T-cell (primary cell): Measurements from ENCODE around the gene NAA16. TPM values are rescaled to one million over a fixed set of nuclear protein-coding genes. Genes with fewer than 3 reads are reported as not detected.
"Not testable (repeated sequence)": the region's sequence is repeated elsewhere in the genome, so short reads cannot be mapped to it uniquely, and the experiment has no call there.

Source experiments
- ATAC-seq, 4 experiments: fragments of 200-7000 bp in 3 of 4; fragments of 150-1000 bp in 1 of 4; cut with Tn5 transposase; replicated peaks in 1 of 4; 1 replicate in 3 of 4; 2 replicates in 1 of 4; pipeline ENCODE4 v1.10.0; 2021; ENCODE audit warnings: moderate library complexity in 3 of 4, mild to moderate bottlenecking in 2 of 4, moderate number of reproducible peaks in 1 of 4
- CTCF ChIA-PET, 2 donors: fragments of 300-600 bp; sonication (Branson Sonifier 250); formaldehyde crosslinking; loops; one replicate each; lab custom pipeline; 2022; ENCODE audit warnings: antibody characterized with exemption in 2 of 2; lab: Charles Lee
- POLR2A ChIA-PET, 2 donors: fragments of 300-600 bp; sonication (Branson Sonifier 250); formaldehyde crosslinking; loops; one replicate each; lab custom pipeline; 2022; ENCODE audit warnings: antibody characterized with exemption in 2 of 2; lab: Charles Lee
- DNase-seq, 35 experiments: peaks; one replicate each; pipeline versions ENCODE4 v3.0.0 to v3.0.0-alpha.2; 2013 to 2023
- H3K27ac ChIP-seq: one replicate; pipeline ENCODE4 v1.5.1; 2013; ENCODE audit warnings: low read length
- H3K27me3 ChIP-seq, 2 experiments: replicated peaks in 1 of 2; 1 replicate in 1 of 2; 2 replicates in 1 of 2; pipeline versions ENCODE4 v1.6.1 to v1.7.0; 2013; ENCODE audit warnings: low read length in 1 of 2, mixed read lengths in 1 of 2; ENCODE audit not compliant: control insufficient read depth in 2 of 2, insufficient read depth in 2 of 2; ENCODE audit errors: extremely low read depth in 1 of 2
- H3K36me3 ChIP-seq, 2 donors: 1 replicate in 1 of 2; 2 replicates in 1 of 2; pipeline versions ENCODE4 v1.6.1 to v1.7.0; 2013; ENCODE audit warnings: low read length in 1 of 2; ENCODE audit not compliant: control insufficient read depth in 2 of 2, insufficient read depth in 1 of 2; ENCODE audit errors: extremely low read depth in 1 of 2
- H3K4me1 ChIP-seq, 2 experiments: 1 replicate in 1 of 2; 2 replicates in 1 of 2; pipeline versions ENCODE4 v1.6.1 to v1.7.0; 2013; ENCODE audit warnings: low read length in 2 of 2, mixed read lengths in 1 of 2; ENCODE audit not compliant: insufficient read depth in 2 of 2, control insufficient read depth in 1 of 2; ENCODE audit errors: extremely low read depth in 1 of 2
- H3K4me3 ChIP-seq, 2 donors: 1 replicate in 1 of 2; 2 replicates in 1 of 2; pipeline versions ENCODE4 v1.5.1 to v1.7.0; 2013; ENCODE audit warnings: mild to moderate bottlenecking in 2 of 2, low read length in 1 of 2, moderate library complexity in 1 of 2; ENCODE audit not compliant: control insufficient read depth in 1 of 2; ENCODE audit errors: extremely low read depth in 1 of 2
- H3K9me3 ChIP-seq: 2 replicates; pipeline ENCODE4 v1.7.0; 2013
- H3K27ac Mint-ChIP-seq, 2 donors: one replicate each; pipeline ENCODE4 v1.8.0; 2020 to 2021; ENCODE audit warnings: mild to moderate bottlenecking in 2 of 2, mixed read lengths in 2 of 2
- H3K27me3 Mint-ChIP-seq, 2 donors: one replicate each; pipeline ENCODE4 v1.8.0; 2021 to 2022; ENCODE audit warnings: mixed read lengths in 2 of 2
- H3K36me3 Mint-ChIP-seq: one replicate; pipeline ENCODE4 v1.8.0; 2021; ENCODE audit warnings: mixed read lengths
- H3K4me1 Mint-ChIP-seq, 3 donors: one replicate each; pipeline ENCODE4 v1.8.0; 2020 to 2022; ENCODE audit warnings: mixed read lengths in 3 of 3, mild to moderate bottlenecking in 1 of 3
- H3K4me3 Mint-ChIP-seq, 3 donors: one replicate each; pipeline ENCODE4 v1.8.0; 2020 to 2022; ENCODE audit warnings: mild to moderate bottlenecking in 3 of 3, mixed read lengths in 3 of 3, moderate library complexity in 3 of 3
- H3K9me3 Mint-ChIP-seq, 3 donors: one replicate each; pipeline ENCODE4 v1.8.0; 2020 to 2022; ENCODE audit warnings: mixed read lengths in 3 of 3
- WGBS: methylation state at CpG from one replicate; pipeline ENCODE4 v1.1.5; 2013; ENCODE audit warnings: missing lambda C conversion rate; ENCODE audit not compliant: insufficient coverage; 5-methylcytosine and 5-hydroxymethylcytosine counted together
- total RNA-seq, 35 experiments: library from RNA in 6 of 35; stranded (reverse) in 6 of 35; fragments of 120-200 nt in 1 of 35; gene quantifications; one replicate each; pipeline versions ENCODE4 v1.2.1 to v1.2.4 and lab custom pipeline; 2013 to 2026

NAA16 gene
- total RNA-seq, 5 donors from 2014 or later (not counting 1 experiment from before 2014, with no cell fraction given): 45.7 to 93.7 (median 49.6) TPM

DNA sequence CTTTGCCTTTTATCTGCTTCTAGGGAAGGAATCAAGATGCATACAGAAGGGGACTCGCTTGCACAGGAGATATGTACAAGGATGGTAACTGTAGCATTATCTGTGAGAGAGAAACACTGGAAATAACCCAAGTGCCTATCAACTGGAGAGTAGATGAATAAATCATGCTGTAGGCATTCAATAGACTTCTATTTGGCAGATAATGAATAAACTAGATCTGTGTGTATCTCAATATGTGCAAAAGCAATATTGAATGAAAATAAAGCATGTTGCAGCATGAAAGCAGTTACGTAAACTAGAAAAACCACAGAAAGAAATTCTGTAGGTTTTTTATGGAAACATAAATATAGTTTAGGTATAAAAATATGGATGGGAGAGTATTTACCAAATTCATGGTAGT lies 107.7 kb downstream of the NAA16 start:
- 100% methylated on average over 1 of the region's 2 CpGs for WGBS
- H3K4me3 Mint-ChIP-seq: no peak overlapping the region
- Histone ChIP-seq H3K9me3 (no peaks in the 10 kb centered on the region), H3K4me3 (no peak overlapping the region), H3K4me1 (no peaks in the 10 kb centered on the region), H3K27ac (no peak overlapping the region), H3K27me3 (no peaks in the 10 kb centered on the region), H3K36me3 (no peaks in the 10 kb centered on the region)
- POLR2A ChIA-PET: no interaction called here
- no peak overlapping the region for H3K27ac Mint-ChIP-seq
- H3K9me3 Mint-ChIP-seq: peaks cover 0 to 4% (median 0%) of the 10 kb centered on the region in 3 donors
- H3K27me3 Mint-ChIP-seq: no peaks in the 10 kb centered on the region
- DNase-seq (no peak), ATAC-seq (no peak)
- CTCF ChIA-PET: interaction anchor here in 1 of 2 donors (0.6 kb wide), 2 partner anchors 13 to 232 kb away, joined by 3 read pairs; no protein-coding TSS in a partner anchor
- H3K36me3 Mint-ChIP-seq: no peaks in the 10 kb centered on the region
- peaks cover 0 to 6% (median 0%) of the 10 kb centered on the region in 3 donors for H3K4me1 Mint-ChIP-seq

DNA sequence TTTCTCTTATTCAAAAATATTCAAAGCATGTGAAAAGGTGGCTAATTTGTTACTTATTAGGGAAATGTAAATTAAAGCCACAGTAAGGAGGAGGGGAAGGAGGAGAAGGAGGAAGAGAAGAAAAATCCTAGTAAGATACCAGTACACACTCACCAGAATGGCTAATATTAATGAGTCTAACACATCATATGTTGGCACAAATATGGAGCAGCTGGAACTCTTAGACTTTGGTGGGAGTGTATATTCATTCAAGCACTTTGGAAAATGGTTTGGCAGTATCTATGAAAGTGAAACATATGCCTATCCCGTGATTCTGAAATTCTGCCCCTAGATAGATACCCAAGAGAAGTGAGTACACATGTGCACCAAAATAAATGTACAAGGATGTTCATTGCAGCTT lies 108.1 kb downstream of the NAA16 start:
- WGBS: no CpG with 5 or more reads among the region's 1 CpG

DNA sequence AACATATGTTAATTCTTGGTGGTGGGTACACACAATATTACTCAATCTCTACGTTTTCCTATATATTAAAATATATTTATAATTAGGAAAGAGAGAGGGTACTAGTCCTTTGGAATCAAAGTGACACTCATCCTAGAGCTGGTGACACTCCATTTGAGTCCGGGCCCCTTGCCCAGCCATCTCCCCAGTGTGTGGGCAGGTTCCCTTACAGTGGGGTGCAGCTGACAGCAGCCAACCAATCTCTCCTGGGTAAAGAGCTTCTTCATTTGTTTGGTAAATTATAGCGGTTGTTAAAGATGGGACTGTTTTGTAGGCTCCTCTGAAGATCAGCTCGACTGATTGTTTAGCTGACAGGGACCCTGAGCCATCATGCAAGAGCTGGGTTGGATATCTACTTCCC lies 109.1 kb downstream of the NAA16 start:
- ChIA-PET CTCF (interaction anchor here in 1 of 2 donors (0.6 to 1.2 kb wide), 2 partner anchors 215 to 244 kb away, joined by 3 to 4 read pairs; no protein-coding TSS in a partner anchor), POLR2A (no interaction called here)
- H3K4me1 Mint-ChIP-seq: peaks cover 0 to 6% (median 0%) of the 10 kb centered on the region in 3 donors
- no peaks in the 10 kb centered on the region for H3K4me1 ChIP-seq
- peaks cover 0 to 4% (median 0%) of the 10 kb centered on the region in 3 donors for H3K9me3 Mint-ChIP-seq
- no peak overlapping the region for H3K27ac Mint-ChIP-seq
- H3K9me3 ChIP-seq: no peaks in the 10 kb centered on the region
- H3K27me3 ChIP-seq: no peaks in the 10 kb centered on the region
- 44% methylated on average over 1 of the region's 4 CpGs for WGBS
- H3K27ac ChIP-seq: no peak overlapping the region
- H3K36me3 Mint-ChIP-seq: no peaks in the 10 kb centered on the region
- H3K4me3 ChIP-seq: no peak overlapping the region
- H3K36me3 ChIP-seq: no peaks in the 10 kb centered on the region
- no peak overlapping the region for H3K4me3 Mint-ChIP-seq
- ATAC-seq (no peak), DNase-seq (no peak)
- H3K27me3 Mint-ChIP-seq: no peaks in the 10 kb centered on the region

More for the DNA sequence above, 108.1 kb downstream of the NAA16 start:
- no peaks in the 10 kb centered on the region for H3K36me3 ChIP-seq
- peaks cover 0 to 4% (median 0%) of the 10 kb centered on the region in 3 donors for H3K9me3 Mint-ChIP-seq
- no peak for ATAC-seq
- H3K4me3 ChIP-seq: no peak overlapping the region
- H3K4me3 Mint-ChIP-seq: no peak overlapping the region
- CTCF ChIA-PET: interaction anchor here in 1 of 2 donors (0.6 kb wide), 1 partner anchor 13 kb away, joined by 3 read pairs; no protein-coding TSS in a partner anchor
- no peak overlapping the region for H3K27ac Mint-ChIP-seq
- H3K27ac ChIP-seq: no peak overlapping the region
- H3K9me3 ChIP-seq: no peaks in the 10 kb centered on the region
- H3K27me3 ChIP-seq: no peaks in the 10 kb centered on the region
- H3K4me1 ChIP-seq: no peaks in the 10 kb centered on the region
- no peak for DNase-seq
- no peaks in the 10 kb centered on the region for H3K27me3 Mint-ChIP-seq
- POLR2A ChIA-PET: no interaction called here
- H3K4me1 Mint-ChIP-seq: peaks cover 0 to 6% (median 0%) of the 10 kb centered on the region in 3 donors
- no peaks in the 10 kb centered on the region for H3K36me3 Mint-ChIP-seq

DNA sequence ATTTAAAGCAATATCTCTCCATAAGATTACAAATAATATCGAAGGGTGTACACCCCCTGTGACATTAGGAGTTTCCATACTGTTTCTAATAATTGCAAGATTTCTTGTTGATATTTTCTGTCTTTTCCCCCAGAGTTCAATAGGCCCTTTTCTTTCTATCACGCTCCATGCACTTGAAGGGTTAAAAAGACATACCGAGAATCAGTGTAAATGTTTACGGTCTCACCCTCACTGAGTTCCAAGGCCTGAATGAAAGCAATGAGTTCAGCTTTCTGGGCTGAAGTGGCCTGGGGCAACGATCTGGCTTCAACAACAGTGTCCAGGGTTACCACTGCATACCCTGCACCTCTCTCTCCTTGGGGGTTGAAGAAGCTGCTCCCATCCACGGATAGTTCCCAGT lies 110.3 kb downstream of the NAA16 start:
- CTCF ChIA-PET: not testable (repeated sequence)

DNA sequence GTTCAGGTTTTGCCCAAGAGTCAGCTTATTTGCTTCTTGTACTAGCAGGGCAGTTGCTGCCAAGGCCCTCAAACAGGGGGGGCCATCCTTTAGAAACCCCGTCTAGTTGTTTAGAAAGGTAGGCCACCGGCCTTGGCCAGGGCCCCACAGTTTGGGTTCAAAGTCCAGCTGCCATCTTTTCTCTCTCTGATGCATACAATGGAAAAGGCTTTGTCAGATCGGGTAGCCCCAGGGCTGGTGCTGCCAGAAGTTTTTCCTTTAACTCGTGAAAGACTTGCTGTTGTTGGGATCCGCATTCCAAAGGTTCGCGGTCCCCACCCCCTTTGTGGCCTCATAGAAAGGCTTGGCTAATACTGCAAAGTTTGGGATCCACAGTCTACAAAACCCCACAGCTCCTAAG lies 110.9 kb downstream of the NAA16 start:
- H3K27me3 ChIP-seq, H3K9me3 ChIP-seq, H3K4me1 Mint-ChIP-seq, CTCF ChIA-PET, H3K27ac ChIP-seq, POLR2A ChIA-PET, H3K27me3 Mint-ChIP-seq, DNase-seq, H3K9me3 Mint-ChIP-seq, H3K4me1 ChIP-seq, H3K36me3 Mint-ChIP-seq, H3K36me3 ChIP-seq, H3K4me3 Mint-ChIP-seq, H3K4me3 ChIP-seq, H3K27ac Mint-ChIP-seq, ATAC-seq: not testable (repeated sequence)
- 94% methylated on average over 6 of the region's 7 CpGs for WGBS

More for the DNA sequence above, 110.3 kb downstream of the NAA16 start:
- H3K27ac ChIP-seq, H3K27me3 Mint-ChIP-seq, H3K4me3 Mint-ChIP-seq, H3K4me3 ChIP-seq, DNase-seq, ATAC-seq, H3K27ac Mint-ChIP-seq, POLR2A ChIA-PET, H3K9me3 Mint-ChIP-seq, H3K27me3 ChIP-seq, H3K9me3 ChIP-seq, H3K36me3 ChIP-seq, H3K36me3 Mint-ChIP-seq, H3K4me1 ChIP-seq, H3K4me1 Mint-ChIP-seq: not testable (repeated sequence)
- 82% methylated on average over 2 of the region's 6 CpGs for WGBS

DNA sequence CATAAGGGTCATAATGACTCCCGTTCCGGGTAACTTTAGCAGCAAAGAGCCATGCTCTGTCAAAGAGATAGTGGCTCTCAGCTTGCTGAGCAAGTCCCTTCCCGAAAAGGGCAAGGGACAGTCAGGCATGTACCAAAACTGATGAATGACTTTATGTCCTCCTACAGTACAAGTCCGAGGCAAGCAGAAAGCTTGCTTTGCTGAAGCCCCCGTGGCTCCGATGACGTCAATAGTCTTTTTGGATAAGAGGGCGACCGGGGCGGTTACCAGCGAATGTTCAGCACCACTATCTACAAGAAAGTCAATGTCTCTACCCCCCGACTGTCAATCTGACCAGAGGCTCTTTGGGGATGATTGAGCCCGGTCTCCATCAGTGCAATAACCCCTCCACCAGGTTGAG lies 112.2 kb downstream of the NAA16 start:
- H3K27ac ChIP-seq, CTCF ChIA-PET, H3K36me3 Mint-ChIP-seq, H3K36me3 ChIP-seq, H3K9me3 ChIP-seq, H3K4me1 ChIP-seq, H3K4me3 ChIP-seq, DNase-seq, H3K27ac Mint-ChIP-seq, H3K4me3 Mint-ChIP-seq, H3K27me3 Mint-ChIP-seq, ATAC-seq, H3K9me3 Mint-ChIP-seq: not testable (repeated sequence)
- H3K27me3 ChIP-seq: peaks cover 0 to 10% of the 10 kb centered on the region in 2 experiments
- POLR2A ChIA-PET: interaction anchor here in 1 of 2 donors (0.6 kb wide), 1 partner anchor 262 kb away, joined by 3 read pairs; no protein-coding TSS in a partner anchor
- H3K4me1 Mint-ChIP-seq: peaks cover 5 to 20% (median 7%) of the 10 kb centered on the region in 3 donors
- 83% methylated on average over 8 of the region's 13 CpGs for WGBS
